ENCODE results near the gene INMT.

DNA sequence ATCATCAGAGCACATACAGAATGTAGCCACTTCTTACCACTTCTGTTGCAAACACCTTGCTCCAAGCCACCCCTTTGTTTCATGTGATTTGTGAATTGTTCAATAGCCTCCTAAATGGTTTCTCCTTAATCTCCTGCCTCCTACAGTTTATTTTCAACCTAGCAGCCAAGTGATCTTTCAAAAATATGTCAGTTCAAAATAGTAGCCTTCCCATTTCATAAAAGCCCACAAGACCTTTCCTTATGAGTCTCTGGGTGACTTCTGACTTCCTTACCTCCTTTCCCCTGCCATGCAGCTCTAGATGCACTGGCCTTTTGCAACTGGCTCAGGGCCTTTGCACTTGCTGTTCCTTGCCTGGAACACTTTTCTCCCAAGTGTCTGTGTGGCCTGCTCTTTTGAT is 24.1 kb downstream of the INMT start:
- TF ChIP-seq, protein P1, sequence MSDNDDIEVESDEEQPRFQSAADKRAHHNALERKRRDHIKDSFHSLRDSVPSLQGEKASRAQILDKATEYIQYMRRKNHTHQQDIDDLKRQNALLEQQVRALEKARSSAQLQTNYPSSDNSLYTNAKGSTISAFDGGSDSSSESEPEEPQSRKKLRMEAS (IDR thresholded peaks at IDR 0.05), result no peak
- no peak for TF ChIP-seq RCOR1 (IDR thresholded peaks at IDR 0.05; ENCODE audit: low read depth, low read length)
- TF ChIP-seq NFE2L2 (conservative IDR thresholded peaks at IDR 0.05; ENCODE audit: low read length), result no peak
- TF ChIP-seq, protein P2, sequence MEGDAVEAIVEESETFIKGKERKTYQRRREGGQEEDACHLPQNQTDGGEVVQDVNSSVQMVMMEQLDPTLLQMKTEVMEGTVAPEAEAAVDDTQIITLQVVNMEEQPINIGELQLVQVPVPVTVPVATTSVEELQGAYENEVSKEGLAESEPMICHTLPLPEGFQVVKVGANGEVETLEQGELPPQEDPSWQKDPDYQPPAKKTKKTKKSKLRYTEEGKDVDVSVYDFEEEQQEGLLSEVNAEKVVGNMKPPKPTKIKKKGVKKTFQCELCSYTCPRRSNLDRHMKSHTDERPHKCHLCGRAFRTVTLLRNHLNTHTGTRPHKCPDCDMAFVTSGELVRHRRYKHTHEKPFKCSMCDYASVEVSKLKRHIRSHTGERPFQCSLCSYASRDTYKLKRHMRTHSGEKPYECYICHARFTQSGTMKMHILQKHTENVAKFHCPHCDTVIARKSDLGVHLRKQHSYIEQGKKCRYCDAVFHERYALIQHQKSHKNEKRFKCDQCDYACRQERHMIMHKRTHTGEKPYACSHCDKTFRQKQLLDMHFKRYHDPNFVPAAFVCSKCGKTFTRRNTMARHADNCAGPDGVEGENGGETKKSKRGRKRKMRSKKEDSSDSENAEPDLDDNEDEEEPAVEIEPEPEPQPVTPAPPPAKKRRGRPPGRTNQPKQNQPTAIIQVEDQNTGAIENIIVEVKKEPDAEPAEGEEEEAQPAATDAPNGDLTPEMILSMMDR (IDR thresholded peaks at IDR 0.05), result no peak
- no peak for TF ChIP-seq POLR2A (IDR thresholded peaks at IDR 0.05; ENCODE audit: low read length)
- TF ChIP-seq CHD2 (IDR thresholded peaks at IDR 0.05; ENCODE audit: low read length, partially characterized antibody), result no peak
- TF ChIP-seq SMC3 (IDR thresholded peaks at IDR 0.05), result no peak
